IMR-90 (cell line): Measurements from ENCODE around the gene ARHGAP32. TPM values are rescaled to one million over a fixed set of nuclear protein-coding genes. Genes with fewer than 3 reads are reported as not detected.

Experiments used
- ATAC-seq: fragments of 200-7000 bp; cut with Tn5 transposase; 2 replicates; pipeline ENCODE4 v1.9.1; 2020; ENCODE audit warnings: low read depth, mild to moderate bottlenecking, moderate library complexity
- BruUV-seq: library from RNA; stranded (reverse); fragments of 400-500 nt; replicated peaks from 2 replicates; lab custom pipeline; 2021; lab: Mats Ljungman, UMichigan
- CTCF ChIA-PET: fragments of 300-600 bp; formaldehyde crosslinking; extraction: SDS; loops from one replicate; lab custom pipeline; 2021; ENCODE audit warnings: antibody characterized with exemption; lab: Yijun Ruan, JAX
- POLR2A ChIA-PET: fragments of 300-600 bp; sonication (Branson Sonifier 250); formaldehyde crosslinking; loops from one replicate; lab custom pipeline; 2022; ENCODE audit warnings: antibody characterized with exemption; ENCODE audit not compliant: unreplicated experiment; lab: Charles Lee
- DNase-seq: peaks from one replicate; pipeline ENCODE4 v3.0.0; 2013
- H2AFZ ChIP-seq: replicated peaks from 2 replicates; pipeline ENCODE3; 2013; ENCODE audit warnings: low read length, mild to moderate bottlenecking; ENCODE audit not compliant: poor library complexity
- H2AK5ac ChIP-seq: 2 replicates; pipeline ENCODE4 v1.6.1; 2013; ENCODE audit warnings: low read depth, low read length, inconsistent platforms
- H2AK9ac ChIP-seq: replicated peaks from 2 replicates; pipeline ENCODE3; 2013; ENCODE audit warnings: mild to moderate bottlenecking, low read depth, low read length, moderate library complexity; ENCODE audit not compliant: poor library complexity
- H2BK120ac ChIP-seq: 2 replicates; pipeline ENCODE4 v1.6.1; 2013; ENCODE audit warnings: low read depth, low read length, inconsistent platforms
- H2BK15ac ChIP-seq: 3 replicates; pipeline ENCODE4 v1.6.1; 2013; ENCODE audit warnings: low read depth, low read length, inconsistent platforms
- H2BK20ac ChIP-seq: 2 replicates; pipeline ENCODE4 v1.6.1; 2013; ENCODE audit warnings: low read depth, mild to moderate bottlenecking, inconsistent platforms, low read length, moderate library complexity
- H2BK5ac ChIP-seq: 2 replicates; pipeline ENCODE4 v1.6.1; 2013; ENCODE audit warnings: mild to moderate bottlenecking, low read depth, low read length, inconsistent platforms; ENCODE audit not compliant: poor library complexity, severe bottlenecking
- H3K14ac ChIP-seq: replicated peaks from 2 replicates; pipeline ENCODE4 v1.6.1; 2013; ENCODE audit warnings: low read depth, low read length, inconsistent platforms
- H3K18ac ChIP-seq: 2 replicates; pipeline ENCODE4 v1.6.1; 2013; ENCODE audit warnings: low read depth, low read length, control low read depth
- H3K23ac ChIP-seq: 2 replicates; pipeline ENCODE4 v1.6.1; 2013; ENCODE audit warnings: low read depth, low read length, inconsistent platforms
- H3K27ac ChIP-seq: 2 replicates; pipeline ENCODE4 v1.5.1; 2013; ENCODE audit warnings: mild to moderate bottlenecking, control low read depth, low read length; ENCODE audit not compliant: insufficient read depth
- H3K27me3 ChIP-seq: 2 replicates; pipeline ENCODE4 v1.6.1; 2013; ENCODE audit warnings: low read length; ENCODE audit not compliant: control insufficient read depth, insufficient read depth
- H3K36me3 ChIP-seq: 2 replicates; pipeline ENCODE4 v1.6.1; 2013; ENCODE audit warnings: low read length, mixed read lengths; ENCODE audit not compliant: control insufficient read depth, insufficient read depth
- H3K4ac ChIP-seq: 2 replicates; pipeline ENCODE4 v1.6.1; 2013; ENCODE audit warnings: low read depth, low read length, inconsistent platforms
- H3K4me1 ChIP-seq: 2 replicates; pipeline ENCODE4 v1.6.1; 2013; ENCODE audit warnings: low read length, mixed read lengths; ENCODE audit not compliant: control insufficient read depth, insufficient read depth
- H3K4me2 ChIP-seq: 2 replicates; pipeline ENCODE4 v1.6.1; 2013; ENCODE audit warnings: low read depth, mild to moderate bottlenecking, control low read depth, low read length, moderate library complexity
- H3K4me3 ChIP-seq: 2 replicates; pipeline ENCODE4 v1.5.1; 2013; ENCODE audit warnings: low read depth, mild to moderate bottlenecking, control low read depth, low read length, moderate library complexity; ENCODE audit not compliant: insufficient read depth
- H3K56ac ChIP-seq: 2 replicates; pipeline ENCODE4 v1.6.1; 2013; ENCODE audit warnings: low read length, inconsistent platforms; ENCODE audit not compliant: insufficient read depth; ENCODE audit errors: extremely low read depth
- H3K79me1 ChIP-seq, 2 experiments: 2 replicates each; pipeline ENCODE4 v1.6.1; 2013; ENCODE audit warnings: low read length in 2 of 2, inconsistent platforms in 1 of 2, low read depth in 1 of 2
- H3K9ac ChIP-seq: 2 replicates; pipeline ENCODE4 v1.6.1; 2013; ENCODE audit warnings: low read depth, low read length, control low read depth
- H3K9me1 ChIP-seq: 2 replicates; pipeline ENCODE4 v1.6.1; 2013; ENCODE audit warnings: low read length, inconsistent platforms; ENCODE audit not compliant: insufficient read depth
- H3K9me3 ChIP-seq: 2 replicates; pipeline ENCODE4 v1.6.1; 2013; ENCODE audit warnings: low read length; ENCODE audit not compliant: control insufficient read depth, insufficient read depth
- H4K20me1 ChIP-seq: 2 replicates; pipeline ENCODE4 v1.6.1; 2013; ENCODE audit warnings: low read length, inconsistent platforms; ENCODE audit not compliant: insufficient read depth
- H4K5ac ChIP-seq: 2 replicates; pipeline ENCODE4 v1.6.1; 2013; ENCODE audit warnings: mild to moderate bottlenecking, low read depth, low read length, control low read depth
- H4K8ac ChIP-seq, 2 experiments: 2 replicates each; pipeline ENCODE4 v1.6.1; 2013; ENCODE audit warnings: low read depth in 2 of 2, low read length in 2 of 2, control low read depth in 1 of 2, inconsistent platforms in 1 of 2
- H4K91ac ChIP-seq: 2 replicates; pipeline ENCODE4 v1.6.1; 2013; ENCODE audit warnings: low read depth, low read length, inconsistent platforms; ENCODE audit not compliant: insufficient read depth
- BHLHE40 ChIP-seq: fragments of 150-350 bp; IDR thresholded peaks from 2 replicates; pipeline ENCODE4 v1.6.1; 2016; ENCODE audit warnings: mild to moderate bottlenecking, low read depth, low read length
- CEBPB ChIP-seq: IDR thresholded peaks from 2 replicates; pipeline ENCODE4 v1.6.1; 2012; ENCODE audit warnings: low read depth, low read length, improper control_type of control experiment
- CHD1 ChIP-seq: IDR thresholded peaks from 2 replicates; pipeline ENCODE4 v1.6.1; 2012; ENCODE audit warnings: low read depth, low read length, improper control_type of control experiment
- FOS ChIP-seq: fragments of 150-350 bp; IDR thresholded peaks from 2 replicates; pipeline ENCODE4 v1.6.1; 2016; ENCODE audit warnings: low read depth, low read length
- MAFK ChIP-seq: IDR thresholded peaks from 2 replicates; pipeline ENCODE4 v1.6.1; 2012; ENCODE audit warnings: low read depth, low read length, improper control_type of control experiment
- MAZ ChIP-seq: IDR thresholded peaks from 2 replicates; pipeline ENCODE4 v1.6.1; 2012; ENCODE audit warnings: low read depth, mild to moderate bottlenecking, low read length, improper control_type of control experiment, moderate library complexity, borderline replicate concordance
- MXI1 ChIP-seq: IDR thresholded peaks from 2 replicates; pipeline ENCODE4 v1.6.1; 2012; ENCODE audit warnings: low read depth, mild to moderate bottlenecking, low read length, moderate library complexity, borderline replicate concordance
- NFE2L2 ChIP-seq: fragments of 150-350 bp; IDR thresholded peaks from 2 replicates; pipeline ENCODE4 v1.6.1; 2016; ENCODE audit warnings: low read depth, mild to moderate bottlenecking, low read length
- RAD21 ChIP-seq: IDR thresholded peaks from 2 replicates; pipeline ENCODE4 v1.6.1; 2012; ENCODE audit warnings: low read length, improper control_type of control experiment
- RCOR1 ChIP-seq: IDR thresholded peaks from 2 replicates; pipeline ENCODE4 v1.6.1; 2012; ENCODE audit warnings: mild to moderate bottlenecking, low read length, improper control_type of control experiment; ENCODE audit not compliant: insufficient replicate concordance
- RFX5 ChIP-seq: IDR thresholded peaks from 2 replicates; pipeline ENCODE4 v1.8.0; 2012; ENCODE audit warnings: low read depth, mild to moderate bottlenecking, low read length, moderate library complexity
- SMC3 ChIP-seq: fragments of 150-350 bp; IDR thresholded peaks from 2 replicates; pipeline ENCODE4 v1.6.1; 2016; ENCODE audit warnings: low read depth, mild to moderate bottlenecking, antibody characterized with exemption, low read length, moderate library complexity
- WGBS, 2 experiments: methylation state at CpG; one replicate each; pipeline versions ENCODE4 v1.1.5 to v1.1.7; 2013; ENCODE audit warnings: missing lambda C conversion rate in 2 of 2; ENCODE audit not compliant: insufficient read length in 1 of 2; ENCODE audit errors: extremely low coverage in 2 of 2; 5-methylcytosine and 5-hydroxymethylcytosine counted together
- dilution Hi-C: fragments of 300-500 bp; cut with HindIII; formaldehyde crosslinking; loops from one replicate; pipeline ENCODE4 v1.14.3; 2018; ENCODE audit warnings: low sequenced_read_pairs; ENCODE audit not compliant: unreplicated experiment
- in situ Hi-C: fragments of 300-500 bp; cut with MboI; formaldehyde crosslinking; loops from 3 replicates; pipeline ENCODE4 v1.14.3; 2019; ENCODE audit warnings: low sequenced_read_pairs, inconsistent platforms, mixed read lengths
- intact Hi-C: fragments of 100-400 bp; cut with micrococcal nuclease; formaldehyde crosslinking; loops from 2 replicates; pipeline ENCODE4 v1.10.0; 2022
- polyA plus RNA-seq, 3 experiments: library from polyadenylated mRNA; depleted of rRNA; stranded (reverse); fragments of >200 nt; gene quantifications; 2 replicates each; pipeline ENCODE4 v1.2.3, GENCODE V29; 2012; ENCODE audit warnings: low replicate concordance in 1 of 3
- total RNA-seq: library from RNA; depleted of rRNA; stranded (reverse); fragments of >200 nt; gene quantifications from 2 replicates; pipeline ENCODE4 v1.2.3, GENCODE V29; 2012
- TF ChIP-seq, protein P1 (sequence below): conservative IDR thresholded peaks from 2 replicates; pipeline ENCODE4 v1.5.1; 2012; ENCODE audit warnings: mild to moderate bottlenecking, low read depth, low read length, improper control_type of control experiment
- TF ChIP-seq, protein P2 (sequence below): fragments of 150-350 bp; IDR thresholded peaks from 2 replicates; pipeline ENCODE4 v1.6.1; 2017; ENCODE audit warnings: mild to moderate bottlenecking, antibody characterized with exemption, low read length, low read depth

ARHGAP32 gene
- total and polyA plus RNA-seq, 2 of the 4 experiments (the other 2 are of a cell fraction), result 4.1 to 8.4 TPM

GRCh38 chr11:128927108-128927461 is 265.0 kb downstream of the ARHGAP32 start:
- BruUV-seq, result no TSS peak
- Histone ChIP-seq H3K4me2 (no peak overlapping the region), H2AFZ (no peak overlapping the region), H4K8ac (no peak overlapping the region), H2AK5ac (no peak overlapping the region), H4K91ac (no peak overlapping the region), H2AK9ac (peak overlapping the region; percentile 9), H3K4me3 (no peak overlapping the region), H2BK5ac (no peak overlapping the region), H3K36me3 (no peaks in the 10 kb centered on the region), H3K14ac (no peak overlapping the region), H2BK15ac (no peak overlapping the region), H3K27me3 (peaks cover 22% of the 10 kb centered on the region), H3K18ac (no peak overlapping the region), H3K23ac (no peak overlapping the region), H3K9me1 (no peaks in the 10 kb centered on the region), H2BK120ac (no peak overlapping the region), H3K56ac (no peak overlapping the region), H3K4ac (no peak overlapping the region), H3K9ac (no peak overlapping the region), H3K9me3 (no peaks in the 10 kb centered on the region), H3K79me1 (no peaks in the 10 kb centered on the region), H4K5ac (no peak overlapping the region), H3K4me1 (peaks cover 3% of the 10 kb centered on the region; the same call in 1 of the 2 replicates), H2BK20ac (no peak overlapping the region), H4K20me1 (no peaks in the 10 kb centered on the region), H3K27ac (no peak overlapping the region)
- in situ Hi-C loops (no loop called here), dilution Hi-C loops (no loop called here), intact Hi-C loops (no loop called here)
- POLR2A ChIA-PET, result no interaction called here
- TF ChIP-seq CHD1, result no peak
- TF ChIP-seq NFE2L2, result no peak
- no peak for TF ChIP-seq MXI1
- TF ChIP-seq FOS, result no peak
- TF ChIP-seq MAFK, result no peak
- TF ChIP-seq CEBPB, result no peak
- no peak for TF ChIP-seq RFX5
- TF ChIP-seq MAZ, result no peak
- no peak for TF ChIP-seq SMC3
- TF ChIP-seq RAD21, result no peak
- TF ChIP-seq, protein P1, sequence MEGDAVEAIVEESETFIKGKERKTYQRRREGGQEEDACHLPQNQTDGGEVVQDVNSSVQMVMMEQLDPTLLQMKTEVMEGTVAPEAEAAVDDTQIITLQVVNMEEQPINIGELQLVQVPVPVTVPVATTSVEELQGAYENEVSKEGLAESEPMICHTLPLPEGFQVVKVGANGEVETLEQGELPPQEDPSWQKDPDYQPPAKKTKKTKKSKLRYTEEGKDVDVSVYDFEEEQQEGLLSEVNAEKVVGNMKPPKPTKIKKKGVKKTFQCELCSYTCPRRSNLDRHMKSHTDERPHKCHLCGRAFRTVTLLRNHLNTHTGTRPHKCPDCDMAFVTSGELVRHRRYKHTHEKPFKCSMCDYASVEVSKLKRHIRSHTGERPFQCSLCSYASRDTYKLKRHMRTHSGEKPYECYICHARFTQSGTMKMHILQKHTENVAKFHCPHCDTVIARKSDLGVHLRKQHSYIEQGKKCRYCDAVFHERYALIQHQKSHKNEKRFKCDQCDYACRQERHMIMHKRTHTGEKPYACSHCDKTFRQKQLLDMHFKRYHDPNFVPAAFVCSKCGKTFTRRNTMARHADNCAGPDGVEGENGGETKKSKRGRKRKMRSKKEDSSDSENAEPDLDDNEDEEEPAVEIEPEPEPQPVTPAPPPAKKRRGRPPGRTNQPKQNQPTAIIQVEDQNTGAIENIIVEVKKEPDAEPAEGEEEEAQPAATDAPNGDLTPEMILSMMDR, result no peak
- TF ChIP-seq RCOR1, result no peak
- TF ChIP-seq, protein P2, sequence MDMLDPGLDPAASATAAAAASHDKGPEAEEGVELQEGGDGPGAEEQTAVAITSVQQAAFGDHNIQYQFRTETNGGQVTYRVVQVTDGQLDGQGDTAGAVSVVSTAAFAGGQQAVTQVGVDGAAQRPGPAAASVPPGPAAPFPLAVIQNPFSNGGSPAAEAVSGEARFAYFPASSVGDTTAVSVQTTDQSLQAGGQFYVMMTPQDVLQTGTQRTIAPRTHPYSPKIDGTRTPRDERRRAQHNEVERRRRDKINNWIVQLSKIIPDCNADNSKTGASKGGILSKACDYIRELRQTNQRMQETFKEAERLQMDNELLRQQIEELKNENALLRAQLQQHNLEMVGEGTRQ, result no peak
- no peak for TF ChIP-seq BHLHE40
- CTCF ChIA-PET, result no interaction called here
- ATAC-seq (no peak), DNase-seq (no peak)
- 92% methylated on average over 2 of the region's 11 CpGs; no CpG with 5 or more reads in 1 of the 2 experiments for WGBS, 2 experiments
